Posterior cingulate gyrus (tissue), 11 donors: ENCODE measurements around the gene ADARB1.

ENCODE experiments used
- DNase-seq, 10 donors: peaks; one replicate each; pipeline versions ENCODE4 v3.0.0 to v3.0.0-alpha.2; 2020 to 2021; ENCODE audit warnings: mixed read lengths in 3 of 10
- intact Hi-C: fragments of 100-400 bp; cut with DNase I; formaldehyde crosslinking; loops from one replicate; pipeline ENCODE4 v1.15.1; 2023

Gene ADARB1

GRCh38 chr21:45209046-45209445 is 134.7 kb downstream of the ADARB1 start:
- intact Hi-C loops: no loop called here
- no peak for DNase-seq

GRCh38 chr21:45209685-45210284 is 135.4 kb downstream of the ADARB1 start:
- intact Hi-C loops: no loop called here
- no peak for DNase-seq

- intact Hi-C loops: no loop called here
- DNase-seq: no peak
Measured at GRCh38 chr21:45210461-45210983, 136.1 kb downstream of the ADARB1 start.

GRCh38 chr21:45211661-45212060 is 137.3 kb downstream of the ADARB1 start:
- no peak for DNase-seq
- intact Hi-C loops: no loop called here

- no peak for DNase-seq
- intact Hi-C loops: no loop called here
Measured at GRCh38 chr21:45213392-45213791, 139.0 kb downstream of the ADARB1 start.

GRCh38 chr21:45215213-45215612 is 140.8 kb downstream of the ADARB1 start:
- no peak for DNase-seq
- intact Hi-C loops: no loop called here

- intact Hi-C loops: no loop called here
- DNase-seq: no peak
Measured at GRCh38 chr21:45217010-45217409, 142.6 kb downstream of the ADARB1 start.

GRCh38 chr21:45219517-45219916 is 145.1 kb downstream of the ADARB1 start:
- intact Hi-C loops: no loop called here
- DNase-seq: no peak

- DNase-seq: no peak
- intact Hi-C loops: no loop called here
Measured at GRCh38 chr21:45220071-45220481, 145.7 kb downstream of the ADARB1 start.

- DNase-seq: no peak
- intact Hi-C loops: no loop called here
Measured at GRCh38 chr21:45220714-45221490, 146.5 kb downstream of the ADARB1 start.

GRCh38 chr21:45222001-45222400 is 147.6 kb downstream of the ADARB1 start:
- no peak for DNase-seq
- intact Hi-C loops: no loop called here

- no peak for DNase-seq
- intact Hi-C loops: no loop called here
Measured at GRCh38 chr21:45223236-45224185, 149.1 kb downstream of the ADARB1 start.

- DNase-seq: no peak
- intact Hi-C loops: no loop called here
Measured at GRCh38 chr21:45224189-45224938, 150.0 kb downstream of the ADARB1 start.

GRCh38 chr21:45225041-45225740 is 150.8 kb downstream of the ADARB1 start:
- DNase-seq: no peak
- intact Hi-C loops: no loop called here

- DNase-seq: no peak
- intact Hi-C loops: no loop called here
Measured at GRCh38 chr21:45225741-45226327, 151.5 kb downstream of the ADARB1 start.

- no peak for DNase-seq
Measured at GRCh38 chr21:45226540-45227326, 152.4 kb downstream of the ADARB1 start.

GRCh38 chr21:45227735-45228134 is 153.4 kb downstream of the ADARB1 start:
- no peak for DNase-seq
- intact Hi-C loops: no loop called here

More at GRCh38 chr21:45226540-45227326, 152.4 kb downstream of the ADARB1 start:
- intact Hi-C loops: no loop called here

- intact Hi-C loops: no loop called here
- DNase-seq: peak in 4 of 10 donors; percentile 35 to 91 (median 57)
Measured at GRCh38 chr21:45228171-45228641, 153.8 kb downstream of the ADARB1 start.
